LNCAP (cell line): ENCODE results near the gene ODAD2.

ENCODE experiments used
- CTCF ChIP-seq: fragments of 450-650 bp; IDR thresholded peaks from 2 replicates; pipeline ENCODE4 v1.5.1; 2017; ENCODE audit warnings: mild to moderate bottlenecking

Gene ODAD2

GRCh38 chr10:27949528-27950241, 49.2 kb downstream of the ODAD2 start:
- TF ChIP-seq CTCF: no peak

DNA sequence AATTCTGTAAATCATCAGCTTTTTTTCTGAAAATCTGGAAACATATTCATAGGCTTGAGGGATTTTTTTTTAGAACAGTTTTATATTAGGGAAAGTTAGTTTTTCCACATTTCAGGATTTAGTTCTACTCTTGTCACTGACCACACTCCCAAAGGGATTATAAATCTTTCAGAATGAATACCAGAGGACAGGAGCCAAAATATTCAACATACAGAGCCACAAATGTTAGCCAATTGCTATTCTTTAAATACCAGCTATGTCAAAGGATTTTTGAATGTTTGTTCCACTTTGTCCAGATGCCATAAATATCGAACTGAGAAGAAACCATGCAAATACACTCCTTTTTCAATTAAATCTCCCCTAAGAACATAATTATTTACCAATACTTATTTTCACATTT, 50.7 kb downstream of the ODAD2 start:
- TF ChIP-seq CTCF: no peak

DNA sequence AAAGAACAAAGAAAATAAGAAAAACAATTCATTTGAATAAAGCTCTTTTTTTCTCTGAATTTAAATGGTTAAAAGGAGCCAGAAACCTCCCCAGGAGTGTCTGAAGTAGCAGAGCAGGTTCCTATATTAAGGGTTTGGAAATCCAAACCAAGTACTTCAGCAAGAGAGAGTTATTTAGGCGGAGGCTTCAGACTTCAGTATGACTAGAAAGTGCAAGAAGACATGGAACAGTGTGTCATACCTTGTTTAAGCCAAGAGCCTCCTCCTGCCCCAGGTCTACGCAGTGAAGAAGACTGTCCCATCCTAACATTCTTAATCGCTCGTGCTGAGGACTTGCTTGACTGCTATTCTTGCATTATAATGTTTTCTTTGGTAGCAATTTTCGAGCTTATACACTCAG, 51.3 kb downstream of the ODAD2 start:
- no peak for TF ChIP-seq CTCF

DNA sequence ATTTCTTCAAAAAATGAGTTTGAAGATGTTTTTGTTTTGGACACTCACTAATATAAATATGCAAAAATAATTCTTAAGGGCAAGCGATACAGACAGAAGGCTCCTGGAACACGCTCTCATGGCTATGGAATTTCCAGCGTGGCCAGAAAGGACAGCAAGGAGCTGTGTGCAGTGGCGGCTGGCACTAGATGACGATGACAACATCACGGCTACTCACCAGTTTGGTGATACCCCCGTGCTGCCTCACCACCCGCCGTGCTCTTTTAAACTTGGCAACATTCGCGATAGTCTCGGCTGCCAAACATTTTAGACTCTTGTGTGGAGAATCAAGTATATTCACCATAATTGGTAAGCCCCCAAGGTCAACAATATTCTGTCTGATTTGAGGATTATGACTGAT, 54.9 kb downstream of the ODAD2 start:
- TF ChIP-seq CTCF: no peak

DNA sequence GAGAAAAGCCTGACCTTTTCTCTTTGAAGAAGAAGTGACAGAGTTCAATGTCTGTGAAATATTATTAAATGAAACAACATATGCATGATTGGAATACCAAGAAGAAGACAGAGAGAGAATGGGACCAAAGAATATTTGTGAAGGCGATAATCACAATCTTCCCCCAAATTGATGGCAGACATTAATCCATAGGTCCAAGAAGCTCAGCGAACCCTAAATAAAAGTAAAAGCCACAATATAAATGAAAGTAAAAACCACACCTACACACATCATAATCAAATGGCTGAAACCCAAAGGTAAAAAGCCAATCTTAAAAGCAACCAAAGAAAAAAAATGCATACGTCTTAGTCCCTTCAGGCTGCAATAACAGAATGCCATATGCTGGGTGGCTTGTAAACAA, 84.0 kb downstream of the ODAD2 start:
- no peak for TF ChIP-seq CTCF

- no peak for TF ChIP-seq CTCF
These were observed 86.6 kb downstream of the ODAD2 start for GRCh38 chr10:27912231-27912630.

DNA sequence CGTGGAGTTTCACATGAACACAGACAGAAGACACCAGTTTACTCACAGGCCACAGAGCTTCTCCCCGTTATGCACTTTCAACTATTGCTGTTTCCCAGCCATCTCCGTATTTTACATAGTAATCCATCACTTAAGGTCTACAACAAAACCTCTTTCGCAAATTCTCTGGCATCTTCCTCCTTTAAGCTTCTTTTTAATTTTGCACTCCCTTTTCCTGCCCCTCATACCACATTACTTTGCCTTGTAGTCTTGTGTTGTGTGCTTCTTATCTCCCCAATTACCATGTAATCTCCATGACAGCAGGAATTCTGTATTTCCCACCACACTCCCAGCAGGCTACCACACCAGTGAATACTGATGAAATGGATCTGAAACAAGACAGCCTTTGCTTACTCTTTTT, 87.3 kb downstream of the ODAD2 start:
- TF ChIP-seq CTCF: no peak

DNA sequence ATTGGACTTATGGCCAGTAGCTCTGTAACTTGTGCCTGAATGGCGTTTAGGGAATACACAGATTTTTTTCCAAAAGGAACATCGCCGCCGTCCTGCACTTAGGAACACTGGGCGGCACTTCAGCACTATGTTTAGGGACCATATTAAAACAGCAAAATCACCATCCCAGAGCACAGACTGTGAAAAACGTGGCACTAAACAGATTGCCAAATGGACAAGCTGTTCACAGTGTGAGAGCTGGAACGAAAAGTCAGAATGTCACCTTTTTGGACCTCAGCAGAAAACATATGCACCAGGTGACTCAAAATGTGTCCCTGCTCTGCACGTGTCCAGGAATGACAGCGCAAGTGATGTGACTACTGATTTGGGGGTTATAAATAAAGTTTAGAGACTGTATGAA, 87.9 kb downstream of the ODAD2 start:
- TF ChIP-seq CTCF: no peak
